ENCODE measurements around the gene SEPTIN12. TPM values are rescaled to one million over a fixed set of nuclear protein-coding genes. Genes with fewer than 3 reads are reported as not detected.

SEPTIN12 gene
- total and polyA plus RNA-seq, 7 donors = 2.5 TPM; not detected in 6

GRCh38 chr16:4752351-4753100, 35.6 kb downstream of the SEPTIN12 start:
- H3K36me3 ChIP-seq = peaks cover 40 to 79% (median 62%) of the 10 kb centered on the region in 4 donors
- no peak for DNase-seq
- H3K9me3 ChIP-seq = no peaks in the 10 kb centered on the region
- H3K4me1 ChIP-seq = peaks cover 0 to 2% (median under 1%) of the 10 kb centered on the region in 4 donors
- WGBS, 2 donors = 92 to 96% methylated on average over 44 of the region's 44 CpGs
- H3K27me3 ChIP-seq = no peaks in the 10 kb centered on the region
- H3K27ac ChIP-seq = no peak overlapping the region
- TF ChIP-seq CTCF (IDR thresholded peaks at IDR 0.05) (no peak), POLR2AphosphoS5 (IDR thresholded peaks at IDR 0.05) (no peak), EP300 (IDR thresholded peaks at IDR 0.05) (no peak), POLR2A (IDR thresholded peaks at IDR 0.05) (no peak)
- no peak overlapping the region for H3K4me3 ChIP-seq
- intact Hi-C loops (cut with DNase I) = no loop called here

- Histone ChIP-seq H3K36me3 (peaks cover 40 to 63% (median 54%) of the 10 kb centered on the region in 4 donors), H3K9me3 (no peaks in the 10 kb centered on the region), H3K27me3 (no peaks in the 10 kb centered on the region), H3K4me1 (peaks cover 0 to 15% (median 11%) of the 10 kb centered on the region in 4 donors), H3K4me3 (no peak overlapping the region), H3K27ac (no peak overlapping the region)
- DNase-seq = no peak
- 88 to 91% methylated on average over 8 of the region's 8 CpGs for WGBS, 2 donors
- no peak for TF ChIP-seq CTCF (IDR thresholded peaks at IDR 0.05)
- TF ChIP-seq POLR2A (IDR thresholded peaks at IDR 0.05) = no peak
- no peak for TF ChIP-seq POLR2AphosphoS5 (IDR thresholded peaks at IDR 0.05)
- no peak for TF ChIP-seq EP300 (IDR thresholded peaks at IDR 0.05)
- intact Hi-C loops (cut with DNase I) = no loop called here
These were observed 37.2 kb downstream of the SEPTIN12 start for GRCh38 chr16:4750896-4751295.

- peaks cover 0 to 15% (median 11%) of the 10 kb centered on the region in 4 donors for H3K4me1 ChIP-seq
- H3K36me3 ChIP-seq = peaks cover 29 to 52% (median 43%) of the 10 kb centered on the region in 4 donors
- no peaks in the 10 kb centered on the region for H3K27me3 ChIP-seq
- no peak for DNase-seq
- H3K4me3 ChIP-seq = no peak overlapping the region
- H3K27ac ChIP-seq = no peak overlapping the region
- intact Hi-C loops (cut with DNase I) = no loop called here
- 86 to 92% methylated on average over 10 of the region's 10 CpGs for WGBS, 2 donors
- no peak for TF ChIP-seq POLR2AphosphoS5 (IDR thresholded peaks at IDR 0.05)
- no peak for TF ChIP-seq EP300 (IDR thresholded peaks at IDR 0.05)
- no peak for TF ChIP-seq CTCF (IDR thresholded peaks at IDR 0.05)
- no peak for TF ChIP-seq POLR2A (IDR thresholded peaks at IDR 0.05)
- no peaks in the 10 kb centered on the region for H3K9me3 ChIP-seq
These were observed 38.4 kb downstream of the SEPTIN12 start for GRCh38 chr16:4749700-4750257.

GRCh38 chr16:4748682-4749411, 39.3 kb downstream of the SEPTIN12 start:
- peaks cover 0 to 15% (median 11%) of the 10 kb centered on the region in 4 donors for H3K4me1 ChIP-seq
- H3K27me3 ChIP-seq = no peaks in the 10 kb centered on the region
- H3K27ac ChIP-seq = no peak overlapping the region
- intact Hi-C loops (cut with DNase I) = no loop called here
- H3K9me3 ChIP-seq = no peaks in the 10 kb centered on the region
- whole genome bisulfite sequencing, 2 donors = 91 to 93% methylated on average over 16 of the region's 16 CpGs
- TF ChIP-seq POLR2AphosphoS5 (IDR thresholded peaks at IDR 0.05) (no peak), EP300 (IDR thresholded peaks at IDR 0.05) (no peak), CTCF (IDR thresholded peaks at IDR 0.05) (no peak), POLR2A (IDR thresholded peaks at IDR 0.05) (no peak)
- no peak for DNase-seq
- H3K36me3 ChIP-seq = peaks cover 25 to 44% (median 36%) of the 10 kb centered on the region in 4 donors
- no peak overlapping the region for H3K4me3 ChIP-seq
